ENCODE data around the gene FBXO27. TPM values are rescaled to one million over a fixed set of nuclear protein-coding genes. Genes with fewer than 3 reads are reported as not detected.
"Not testable (repeated sequence)": the region's sequence is repeated elsewhere in the genome, so short reads cannot be mapped to it uniquely, and the experiment has no call there.

The FBXO27 gene
- 5.6 TPM for total RNA-seq

- DNase-seq: peak; percentile 48
These were observed at the start of gene FBXO27 for GRCh38 chr19:39032063-39032918. TSS of gene FBXO27 (minus strand) at chr19:39032549. CDS start at chr19:39032227, 322 bp downstream.

GRCh38 chr19:39080431-39080830, 48.1 kb upstream of the FBXO27 start:
- DNase-seq: no peak

- peak; percentile 6 for DNase-seq
These were observed 46.3 kb upstream of the FBXO27 start for GRCh38 chr19:39078436-39079200.

GRCh38 chr19:39077323-39077722, 45.0 kb upstream of the FBXO27 start:
- no peak for DNase-seq

GRCh38 chr19:39074942-39075341, 42.6 kb upstream of the FBXO27 start:
- no peak for DNase-seq

- DNase-seq: no peak
These were observed 41.9 kb upstream of the FBXO27 start for GRCh38 chr19:39074205-39074692.

- DNase-seq: no peak
These were observed 38.5 kb upstream of the FBXO27 start for GRCh38 chr19:39070888-39071287.

GRCh38 chr19:39068259-39068658, 35.9 kb upstream of the FBXO27 start:
- not testable (repeated sequence) for DNase-seq

- no peak for DNase-seq
These were observed 34.8 kb upstream of the FBXO27 start for GRCh38 chr19:39067104-39067503.

- no peak for DNase-seq
These were observed 33.6 kb upstream of the FBXO27 start for GRCh38 chr19:39065928-39066327.

GRCh38 chr19:39064405-39064804, 32.1 kb upstream of the FBXO27 start:
- no peak for DNase-seq

- no peak for DNase-seq
These were observed 27.8 kb upstream of the FBXO27 start for GRCh38 chr19:39060171-39060570.

GRCh38 chr19:39059302-39059701, 27.0 kb upstream of the FBXO27 start:
- no peak for DNase-seq

- DNase-seq: no peak
These were observed 25.3 kb upstream of the FBXO27 start for GRCh38 chr19:39057615-39058014.

GRCh38 chr19:39054091-39054470, 21.7 kb upstream of the FBXO27 start:
- no peak for DNase-seq

- peak; percentile 15 for DNase-seq
These were observed 21.1 kb upstream of the FBXO27 start for GRCh38 chr19:39053276-39054090.

GRCh38 chr19:39052846-39053245, 20.5 kb upstream of the FBXO27 start:
- DNase-seq: peak; percentile 13

GRCh38 chr19:39052243-39052746, 19.9 kb upstream of the FBXO27 start:
- DNase-seq: peak; percentile 14

GRCh38 chr19:39047073-39047472, 14.7 kb upstream of the FBXO27 start:
- DNase-seq: no peak

GRCh38 chr19:39046037-39046821, 13.9 kb upstream of the FBXO27 start:
- DNase-seq: no peak

- DNase-seq: no peak
These were observed 13.2 kb upstream of the FBXO27 start for GRCh38 chr19:39045506-39045905.

Data from occipital lobe (tissue), 2 donors.